K562 (cell line): ENCODE results near the gene MAML3. TPM values are rescaled to one million over a fixed set of nuclear protein-coding genes. Genes with fewer than 3 reads are reported as not detected.

ENCODE experiments used
- ATAC-seq: fragments of 200-7000 bp; cut with Tn5 transposase; 3 replicates; pipeline ENCODE4 v1.9.1; 2020; ENCODE audit warnings: moderate library complexity
- BruUV-seq: library from RNA; stranded (reverse); fragments of 400-500 nt; replicated peaks from 2 replicates; lab custom pipeline; 2021; lab: Mats Ljungman, UMichigan
- CTCF ChIA-PET: fragments of 300-600 bp; formaldehyde crosslinking; extraction: SDS; loops from one replicate; lab custom pipeline; 2021; ENCODE audit warnings: low intra/inter-chr PET ratio; lab: Yijun Ruan, JAX
- POLR2A ChIA-PET: fragments of 300-600, 350-650 bp; sonication (Branson Sonifier 250); formaldehyde crosslinking; extraction: SDS; loops from one replicate; lab custom pipeline; 2021; ENCODE audit warnings: antibody characterized with exemption, inconsistent platforms; lab: Yijun Ruan, JAX
- DNase-seq, 4 experiments: peaks; one replicate each; pipeline versions ENCODE4 v3.0.0 to v3.0.0-alpha.2; 2011 to 2018; ENCODE audit warnings: low spot score in 3 of 4, mixed read lengths in 3 of 4; ENCODE audit errors: extremely low read depth in 1 of 4
- FAIRE-seq: peaks from 2 replicates; lab custom pipeline; 2011; peaks lifted over from hg19 to GRCh38; lab: Jason Lieb, UNC
- H2AFZ ChIP-seq: 2 replicates; pipeline ENCODE4 v1.6.0; 2011; ENCODE audit warnings: low read depth, low read length, control low read depth, inconsistent platforms
- H3K27ac ChIP-seq: fragments of 200-600 bp; 3 replicates; pipeline ENCODE4 v1.8.0; 2011; ENCODE audit warnings: low read depth, mild to moderate bottlenecking, control low read depth, inconsistent platforms, low read length, moderate library complexity, mixed read lengths; ENCODE audit errors: extremely low read depth
- H3K27me3 ChIP-seq, 2 experiments: fragments of 300-600 bp in 1 of 2; 2 replicates in 1 of 2; 3 replicates in 1 of 2; pipeline versions ENCODE4 v1.6.0 to v1.8.0; 2011; ENCODE audit warnings: inconsistent platforms in 2 of 2, low read length in 2 of 2, mild to moderate bottlenecking in 1 of 2, mixed read lengths in 1 of 2, moderate library complexity in 1 of 2; ENCODE audit not compliant: control insufficient read depth in 2 of 2, insufficient read depth in 2 of 2
- H3K36me3 ChIP-seq: fragments of 300-600 bp; 3 replicates; pipeline ENCODE4 v1.8.0; 2011; ENCODE audit warnings: mild to moderate bottlenecking, low read length, inconsistent platforms; ENCODE audit not compliant: control insufficient read depth, insufficient read depth
- H3K4me1 ChIP-seq, 2 experiments: fragments of 200-600 bp in 1 of 2; replicated peaks in 1 of 2; 2 replicates in 1 of 2; 3 replicates in 1 of 2; pipeline versions ENCODE4 v1.5.1 to v1.8.0; 2011; ENCODE audit warnings: inconsistent platforms in 2 of 2, low read length in 2 of 2, mild to moderate bottlenecking in 1 of 2, mixed read lengths in 1 of 2, moderate library complexity in 1 of 2; ENCODE audit not compliant: control insufficient read depth in 2 of 2, insufficient read depth in 2 of 2
- H3K4me2 ChIP-seq: 2 replicates; pipeline ENCODE4 v1.6.1; 2011; ENCODE audit warnings: low read length, control low read depth, inconsistent platforms, mixed read lengths; ENCODE audit not compliant: insufficient read depth
- H3K4me3 ChIP-seq: fragments of 200-600 bp; sonication (generic), shearing (Covaris generic); 2 replicates; pipeline ENCODE4 v1.5.1; 2016; ENCODE audit warnings: control low read depth, inconsistent platforms
- H3K79me2 ChIP-seq: fragments of 200-600 bp; 3 replicates; pipeline ENCODE4 v1.8.0; 2011; ENCODE audit warnings: low read length, inconsistent platforms; ENCODE audit not compliant: control insufficient read depth, insufficient read depth
- H3K9ac ChIP-seq, 2 experiments: 2 replicates each; pipeline versions ENCODE4 v1.6.0 to v1.6.1; 2011; ENCODE audit warnings: low read depth in 2 of 2, low read length in 2 of 2, control low read depth in 1 of 2, inconsistent platforms in 1 of 2, mild to moderate bottlenecking in 1 of 2, mixed read lengths in 1 of 2; ENCODE audit not compliant: insufficient read depth in 1 of 2
- H3K9me1 ChIP-seq: one replicate; pipeline ENCODE4 v1.6.0; 2011; ENCODE audit warnings: inconsistent platforms, mild to moderate bottlenecking, low read length, moderate library complexity; ENCODE audit not compliant: control insufficient read depth, insufficient read depth
- H3K9me3 ChIP-seq: replicated peaks from 2 replicates; pipeline ENCODE4 v1.5.1; 2011; ENCODE audit warnings: low read depth, low read length, inconsistent platforms; ENCODE audit not compliant: control insufficient read depth, insufficient read depth
- H4K20me1 ChIP-seq: replicated peaks from 2 replicates; pipeline ENCODE4 v1.6.1; 2011; ENCODE audit warnings: low read length, inconsistent platforms, mixed read lengths; ENCODE audit not compliant: control insufficient read depth, insufficient read depth
- GTF3C2 ChIP-seq: IDR thresholded peaks from 3 replicates; pipeline ENCODE4 v1.6.1; 2011; ENCODE audit warnings: borderline replicate concordance, mild to moderate bottlenecking, moderate library complexity; ENCODE audit not compliant: insufficient read length; ENCODE audit errors: extremely low read depth
- HES1 ChIP-seq: fragments of 450-650 bp; IDR thresholded peaks from 2 replicates; pipeline ENCODE4 v1.6.1; 2016; ENCODE audit warnings: low read depth, mild to moderate bottlenecking, moderate library complexity
- NCOA2 ChIP-seq, 2 experiments: fragments of 450-650 bp; IDR thresholded peaks; 2 replicates each; pipeline ENCODE4 v1.6.1; 2018; ENCODE audit warnings: mild to moderate bottlenecking in 2 of 2, moderate library complexity in 1 of 2; ENCODE audit not compliant: partially characterized antibody in 2 of 2
- NFE2 ChIP-seq: IDR thresholded peaks from 2 replicates; pipeline ENCODE4 v1.6.1; 2014; ENCODE audit warnings: antibody characterized with exemption, low read depth
- PHF8 ChIP-seq: fragments of 200-600 bp; sonication (generic); IDR thresholded peaks from 2 replicates; pipeline ENCODE4 v1.6.1; 2012; ENCODE audit warnings: mixed run types, mild to moderate bottlenecking, inconsistent platforms, low read length, moderate library complexity, borderline replicate concordance
- PURB ChIP-seq: sonication (generic); formaldehyde crosslinking; IDR thresholded peaks from 2 replicates; pipeline ENCODE4 v1.9.0; 2021; ENCODE audit warnings: low read depth, mild to moderate bottlenecking, missing genetic modification reagents
- RB1 ChIP-seq: fragments of 450-650 bp; IDR thresholded peaks from 2 replicates; pipeline ENCODE4 v1.6.1; 2017; ENCODE audit warnings: low read depth, mild to moderate bottlenecking
- RBM39 ChIP-seq: fragments of 200-400 bp; formaldehyde crosslinking; optimal IDR thresholded peaks from 2 replicates; pipeline ENCODE3; 2018; ENCODE audit warnings: low read depth, low read length
- ZBTB5 ChIP-seq: fragments of 450-650 bp; IDR thresholded peaks from 2 replicates; pipeline ENCODE4 v1.6.1; 2017; ENCODE audit warnings: antibody characterized with exemption
- ZNF431 ChIP-seq: sonication (generic); formaldehyde crosslinking; IDR thresholded peaks from 2 replicates; pipeline ENCODE4 v1.8.0; 2022; ENCODE audit warnings: mild to moderate bottlenecking, missing genetic modification reagents
- ZNF511 ChIP-seq: sonication (generic); formaldehyde crosslinking; IDR thresholded peaks from 2 replicates; pipeline ENCODE4 v1.8.0; 2022; ENCODE audit warnings: mild to moderate bottlenecking, missing genetic modification reagents
- ZNF639 ChIP-seq, 2 experiments: fragments of 200-800 bp in 1 of 2; sonication (Bioruptor generic) in 1 of 2; sonication (generic) in 1 of 2; formaldehyde crosslinking in 1 of 2; IDR thresholded peaks in 1 of 2; conservative IDR thresholded peaks in 1 of 2; 2 replicates each; pipeline versions ENCODE4 v1.5.0 to v1.6.1; 2016 to 2020; ENCODE audit warnings: missing compliant biosample characterization in 1 of 2, missing genetic modification characterization in 1 of 2, missing genetic modification reagents in 1 of 2
- WGBS: fragments of 100-300 bp; shearing (Covaris generic); methylation state at CpG from one replicate; pipeline ENCODE4 v1.1.6; 2016; ENCODE audit warnings: low coverage, mixed read lengths; ENCODE audit not compliant: insufficient coverage; ENCODE audit errors: missing lambda C conversion rate; 5-methylcytosine and 5-hydroxymethylcytosine counted together
- in situ Hi-C: fragments of 300-500 bp; cut with MboI; formaldehyde crosslinking; loops from 4 replicates; pipeline ENCODE4 v1.15.0; 2018; ENCODE audit warnings: inconsistent platforms, mixed read lengths
- intact Hi-C: fragments of 100-400 bp; cut with micrococcal nuclease; formaldehyde crosslinking; loops from 2 replicates; pipeline ENCODE4 v1.14.2; 2022
- polyA plus RNA-seq, 8 experiments: library from polyadenylated mRNA; depleted of rRNA in 4 of 8; stranded (reverse) in 5 of 8; unstranded in 3 of 8; fragments of >200 nt; fragmentation: Nextera tagmentation in 2 of 8; fragmentation: Illumina TruSeq in 1 of 8; extraction: Ambion mirVana in 2 of 8; extraction: Trizol in 1 of 8; gene quantifications; 2 replicates each; pipeline versions ENCODE4 v1.2.1 to v1.2.3, GENCODE V29; 2011 to 2014; ENCODE audit warnings: inconsistent platforms in 1 of 8, missing spikeins in 1 of 8
- total RNA-seq, 7 experiments: library from RNA; depleted of rRNA in 6 of 7; stranded (reverse); fragments of >200 nt in 6 of 7; fragmentation: Illumina TruSeq in 2 of 7; extraction: Trizol in 2 of 7; gene quantifications; 2 replicates each; pipeline versions ENCODE4 v1.2.1 to v1.2.3, GENCODE V29; 2011 to 2021; ENCODE audit warnings: low replicate concordance in 1 of 7

Gene MAML3
- total and polyA plus RNA-seq, 9 of the 15 experiments (the other 6 are each of a cell fraction or from before 2014, with no cell fraction given), result 0.01 to 0.55 (median 0.25) TPM

GRCh38 chr4:140186651-140187315, 32.8 kb upstream of the MAML3 start:
- ATAC-seq (no peak), FAIRE-seq (no peak), DNase-seq (no peak)
- no peak overlapping the region for H2AFZ ChIP-seq
- H3K27me3 ChIP-seq, result peaks cover 0 to 2% of the 10 kb centered on the region in 2 experiments; a peak in 2 of 5 replicates
- no peaks in the 10 kb centered on the region for H3K9me1 ChIP-seq
- H3K9ac ChIP-seq, result no peak overlapping the region
- no peaks in the 10 kb centered on the region for H3K79me2 ChIP-seq
- in situ Hi-C loops, result no loop called here
- no peaks in the 10 kb centered on the region for H3K36me3 ChIP-seq
- H3K9me3 ChIP-seq, result no peaks in the 10 kb centered on the region
- CTCF ChIA-PET, result no interaction called here
- BruUV-seq, result no TSS peak
- H3K4me3 ChIP-seq, result no peak overlapping the region
- H4K20me1 ChIP-seq, result no peaks in the 10 kb centered on the region
- no peaks in the 10 kb centered on the region for H3K4me1 ChIP-seq
- no peak overlapping the region for H3K4me2 ChIP-seq
- WGBS, result 3% methylated on average over 9 of the region's 9 CpGs
- no peak overlapping the region for H3K27ac ChIP-seq
- intact Hi-C loops, result no loop called here
- POLR2A ChIA-PET, result interaction anchor here (1.5 kb wide), 1 partner anchor 25 kb away, joined by 3 read pairs; no protein-coding TSS in a partner anchor
- TF ChIP-seq PHF8 (no peak), RBM39 (no peak), HES1 (no peak), ZNF639 (CRISPR knock-in tag; conservative IDR thresholded peaks at IDR 0.05 in 1 of 2, IDR thresholded peaks at IDR 0.05 in 1 of 2) (no peak), NFE2 (no peak), ZNF431 (CRISPR knock-in tag) (no peak), NCOA2 (IDR thresholded peaks at IDR 0.05; ENCODE audit: partially characterized antibody in 2 of 2) (no peak), RB1 (no peak), PURB (CRISPR knock-in tag) (no peak), GTF3C2 (no peak), ZNF511 (CRISPR knock-in tag) (no peak), ZBTB5 (no peak)
